Gastrocnemius medialis (tissue), 4 donors: Measurements from ENCODE around the gene LRRC27. TPM values are rescaled to one million over a fixed set of nuclear protein-coding genes. Genes with fewer than 3 reads are reported as not detected.
A peak's percentile ranks its signal among the peaks of the same experiment; 100 is the strongest.

Experiments used
- ATAC-seq, 2 donors: fragments of 150-250 bp; one replicate each; pipeline ENCODE4 v1.9.1; 2016
- DNase-seq, 2 donors: peaks; one replicate each; pipeline ENCODE4 v3.0.0-alpha.2; 2019
- H3K27ac ChIP-seq, 4 donors: fragments of 200-600 bp; sonication (generic); 1 replicate in 1 of 4; 2 replicates in 3 of 4; pipeline ENCODE4 v1.5.1; 2016 to 2018; ENCODE audit warnings: mild to moderate bottlenecking in 2 of 4, moderate library complexity in 1 of 4
- H3K27me3 ChIP-seq, 3 donors: fragments of 200-600 bp; sonication (generic) in 2 of 3; 1 replicate in 1 of 3; 2 replicates in 2 of 3; pipeline versions ENCODE4 v1.5.1 to v1.6.0; 2016 to 2019; ENCODE audit warnings: mild to moderate bottlenecking in 1 of 3, moderate library complexity in 1 of 3
- H3K36me3 ChIP-seq, 2 donors: fragments of 200-600 bp; sonication (generic) in 1 of 2; one replicate each; pipeline ENCODE4 v1.5.1; 2017 to 2018
- H3K4me1 ChIP-seq, 2 donors: fragments of 200-600 bp; sonication (generic) in 1 of 2; one replicate each; pipeline ENCODE4 v1.5.1; 2016 to 2017; ENCODE audit warnings: mild to moderate bottlenecking in 2 of 2
- H3K4me3 ChIP-seq, 4 donors: fragments of 200-600 bp; sonication (generic) in 3 of 4; 1 replicate in 1 of 4; 2 replicates in 3 of 4; pipeline ENCODE4 v1.5.1; 2016 to 2019; ENCODE audit warnings: mild to moderate bottlenecking in 2 of 4
- H3K9me3 ChIP-seq, 3 donors: fragments of 200-600 bp; sonication (generic) in 2 of 3; 1 replicate in 1 of 3; 2 replicates in 2 of 3; pipeline ENCODE4 v1.5.1; 2016 to 2019
- CTCF ChIP-seq, 5 experiments: fragments of 450-650 bp in 3 of 5; fragments of 200-600 bp in 2 of 5; sonication (generic) in 2 of 5; IDR thresholded peaks in 4 of 5; conservative IDR thresholded peaks in 1 of 5; 1 replicate in 4 of 5; 2 replicates in 1 of 5; pipeline ENCODE4 v1.5.1; 2016 to 2019; ENCODE audit warnings: antibody characterized with exemption in 5 of 5, mild to moderate bottlenecking in 3 of 5, moderate library complexity in 3 of 5
- POLR2A ChIP-seq, 2 donors: fragments of 450-650 bp; IDR thresholded peaks; one replicate each; pipeline ENCODE4 v1.6.1; 2017; ENCODE audit warnings: antibody characterized with exemption in 2 of 2, mild to moderate bottlenecking in 2 of 2, moderate library complexity in 2 of 2
- in situ Hi-C, 4 donors: fragments of 200-750 bp; cut with MboI; loops; one replicate each; pipeline versions ENCODE4 v1.15.0 to v1.8.0; 2017; ENCODE audit warnings: low sequenced_read_pairs in 4 of 4
- intact Hi-C: fragments of 100-400 bp; cut with DNase I; formaldehyde crosslinking; loops from one replicate; pipeline ENCODE4 v1.15.1; 2023; ENCODE audit warnings: low total_unique reads
- total RNA-seq, 4 donors: library from RNA; depleted of rRNA; stranded (reverse); fragments of >200 nt; gene quantifications; one replicate each; pipeline versions ENCODE4 v1.1.0 to v1.2.3, GENCODE V29; 2016

The LRRC27 gene
- total RNA-seq, 4 donors from 2014 or later: 1.0 to 7.0 (median 4.1) TPM

- peak overlapping the region in 2 of 4 donors; percentile 55 to 89 for H3K27ac ChIP-seq
- no peaks in the 10 kb centered on the region for H3K36me3 ChIP-seq
- peaks cover 30 to 34% of the 10 kb centered on the region in 2 donors for H3K4me1 ChIP-seq
- in situ Hi-C loops (no loop called here), intact Hi-C loops (loop anchor here (5.0 kb wide), 1 partner anchor 207 kb away; the partner anchor contains the start of gene INPP5A)
- no peak for DNase-seq
- no peaks in the 10 kb centered on the region for H3K9me3 ChIP-seq
- no peak for TF ChIP-seq CTCF (IDR thresholded peaks at IDR 0.05 in 4 of 5, conservative IDR thresholded peaks at IDR 0.05 in 1 of 5)
- TF ChIP-seq POLR2A (IDR thresholded peaks at IDR 0.05): peak in 1 of 2 donors; percentile 12
- H3K27me3 ChIP-seq: no peaks in the 10 kb centered on the region
- peak overlapping the region; percentile 63 to 95 (median 92) for H3K4me3 ChIP-seq
- no peak for ATAC-seq
Observed at GRCh38 chr10:132329565-132330485, 2.2 kb upstream of the LRRC27 start.

- Histone ChIP-seq H3K27ac (peak overlapping the region in 3 of 4 donors; percentile 55 to 89 (median 89)), H3K4me1 (peaks cover 30 to 34% of the 10 kb centered on the region in 2 donors), H3K36me3 (no peaks in the 10 kb centered on the region), H3K27me3 (no peaks in the 10 kb centered on the region), H3K4me3 (peak overlapping the region; percentile 63 to 95 (median 92)), H3K9me3 (no peaks in the 10 kb centered on the region)
- intact Hi-C loops: loop anchor here (5.0 kb wide), 1 partner anchor 207 kb away; the partner anchor contains the start of gene INPP5A
- in situ Hi-C loops: no loop called here
- no peak for ATAC-seq
- DNase-seq: no peak
- TF ChIP-seq CTCF (IDR thresholded peaks at IDR 0.05 in 4 of 5, conservative IDR thresholded peaks at IDR 0.05 in 1 of 5) (no peak), POLR2A (IDR thresholded peaks at IDR 0.05) (no peak)
Observed at GRCh38 chr10:132330486-132330833, 1.5 kb upstream of the LRRC27 start.

GRCh38 chr10:132332433-132332754 is 401 bp downstream of the LRRC27 start:
- H3K27ac ChIP-seq: peak overlapping the region; percentile 22 to 89 (median 54)
- no peaks in the 10 kb centered on the region for H3K36me3 ChIP-seq
- H3K4me1 ChIP-seq: peaks cover 30 to 34% of the 10 kb centered on the region in 2 donors
- intact Hi-C loops (loop anchor here (1.0 to 5.0 kb wide), 2 partner anchors 24 to 205 kb away; partner anchors contain the start of gene INPP5A), in situ Hi-C loops (no loop called here)
- H3K4me3 ChIP-seq: peak overlapping the region; percentile 63 to 95 (median 92)
- no peak for TF ChIP-seq CTCF (IDR thresholded peaks at IDR 0.05 in 4 of 5, conservative IDR thresholded peaks at IDR 0.05 in 1 of 5)
- no peak for TF ChIP-seq POLR2A (IDR thresholded peaks at IDR 0.05)
- H3K9me3 ChIP-seq: no peaks in the 10 kb centered on the region
- DNase-seq (no peak), ATAC-seq (no peak)
- no peaks in the 10 kb centered on the region for H3K27me3 ChIP-seq

- no peak for DNase-seq
- no peaks in the 10 kb centered on the region for H3K9me3 ChIP-seq
- no peak overlapping the region for H3K4me3 ChIP-seq
- no peaks in the 10 kb centered on the region for H3K27me3 ChIP-seq
- in situ Hi-C loops: no loop called here
- no peak overlapping the region for H3K27ac ChIP-seq
- H3K4me1 ChIP-seq: peaks cover 30 to 34% of the 10 kb centered on the region in 2 donors
- ATAC-seq: no peak
- no peaks in the 10 kb centered on the region for H3K36me3 ChIP-seq
- intact Hi-C loops: loop anchor here (5.0 kb wide), 1 partner anchor 204 kb away; the partner anchor contains the start of gene INPP5A
- TF ChIP-seq CTCF (IDR thresholded peaks at IDR 0.05 in 4 of 5, conservative IDR thresholded peaks at IDR 0.05 in 1 of 5) (no peak), POLR2A (IDR thresholded peaks at IDR 0.05) (no peak)
Observed at GRCh38 chr10:132333386-132333785, 1.4 kb downstream of the LRRC27 start.
